Stimulated activated CD8-positive, alpha-beta memory T cell treated with anti-CD3 and anti-CD28 coated beads, Interleukin-7, amount 100 ng/mL, for 4 hours (primary cell): ENCODE data around the gene WNT9A.

ENCODE experiments used
- DNase-seq, 2 donors: peaks; one replicate each; pipeline ENCODE4 v3.0.0-alpha.2; 2020; ENCODE audit warnings: low read depth in 2 of 2

Gene WNT9A

GRCh38 chr1:227941509-227942020 lies 6.2 kb downstream of the WNT9A start:
- no peak for DNase-seq

- no peak for DNase-seq
These were observed 6.9 kb downstream of the WNT9A start for GRCh38 chr1:227940791-227941241.

- no peak for DNase-seq
These were observed 7.7 kb downstream of the WNT9A start for GRCh38 chr1:227939791-227940771.

GRCh38 chr1:227938911-227939790 lies 8.6 kb downstream of the WNT9A start:
- DNase-seq: no peak

DNA sequence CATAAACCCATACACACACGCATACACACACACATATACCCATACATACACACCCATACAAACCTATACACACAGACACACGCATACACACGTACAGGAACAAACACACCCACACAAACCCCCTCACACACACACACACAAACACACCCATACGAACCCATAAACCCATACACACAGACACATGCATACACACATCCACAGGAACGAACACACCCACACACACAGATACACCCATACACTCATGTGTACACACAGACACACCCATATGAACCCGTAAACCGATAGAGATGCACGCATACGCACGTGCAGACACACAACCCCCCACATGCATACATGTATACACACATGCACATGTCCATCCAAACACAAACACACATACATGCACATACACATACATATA lies 9.5 kb downstream of the WNT9A start:
- DNase-seq: no peak

DNA sequence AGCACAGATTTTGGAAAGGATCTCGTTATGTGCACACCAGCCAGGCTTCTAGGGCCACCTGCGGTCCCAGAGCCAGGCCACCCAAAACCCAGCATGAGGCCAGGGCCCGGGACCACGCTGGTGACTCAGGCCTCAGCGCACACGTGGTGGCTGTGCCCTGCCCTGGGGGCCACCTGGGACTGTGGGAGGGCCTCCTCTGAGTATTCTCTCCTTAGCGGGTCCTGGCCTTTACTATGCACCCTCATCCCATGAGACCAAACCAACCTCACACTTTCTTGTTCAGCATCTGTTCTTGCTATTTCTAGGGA lies 9.9 kb downstream of the WNT9A start:
- no peak for DNase-seq

- DNase-seq: no peak
These were observed 10.5 kb downstream of the WNT9A start for GRCh38 chr1:227937031-227937837.

DNA sequence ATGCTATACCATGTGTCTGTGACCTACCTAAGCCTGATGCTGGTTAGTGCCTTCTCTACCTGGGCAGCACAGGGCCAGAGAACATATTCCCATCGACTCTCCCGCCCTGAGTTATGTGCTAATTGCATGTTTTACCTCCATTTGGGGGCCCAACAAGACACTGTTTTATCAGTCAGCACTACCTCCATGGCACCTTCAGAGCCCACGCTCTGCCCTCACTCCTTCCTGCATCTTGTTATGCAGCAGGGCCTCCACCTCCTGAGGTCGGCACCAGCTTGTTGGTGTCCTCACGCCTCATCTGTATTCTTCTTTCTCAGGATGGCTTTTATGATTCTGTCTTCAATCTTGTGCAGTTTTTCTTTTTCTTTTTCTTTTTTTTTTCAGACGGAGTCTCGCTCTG lies 11.9 kb downstream of the WNT9A start:
- no peak for DNase-seq

DNA sequence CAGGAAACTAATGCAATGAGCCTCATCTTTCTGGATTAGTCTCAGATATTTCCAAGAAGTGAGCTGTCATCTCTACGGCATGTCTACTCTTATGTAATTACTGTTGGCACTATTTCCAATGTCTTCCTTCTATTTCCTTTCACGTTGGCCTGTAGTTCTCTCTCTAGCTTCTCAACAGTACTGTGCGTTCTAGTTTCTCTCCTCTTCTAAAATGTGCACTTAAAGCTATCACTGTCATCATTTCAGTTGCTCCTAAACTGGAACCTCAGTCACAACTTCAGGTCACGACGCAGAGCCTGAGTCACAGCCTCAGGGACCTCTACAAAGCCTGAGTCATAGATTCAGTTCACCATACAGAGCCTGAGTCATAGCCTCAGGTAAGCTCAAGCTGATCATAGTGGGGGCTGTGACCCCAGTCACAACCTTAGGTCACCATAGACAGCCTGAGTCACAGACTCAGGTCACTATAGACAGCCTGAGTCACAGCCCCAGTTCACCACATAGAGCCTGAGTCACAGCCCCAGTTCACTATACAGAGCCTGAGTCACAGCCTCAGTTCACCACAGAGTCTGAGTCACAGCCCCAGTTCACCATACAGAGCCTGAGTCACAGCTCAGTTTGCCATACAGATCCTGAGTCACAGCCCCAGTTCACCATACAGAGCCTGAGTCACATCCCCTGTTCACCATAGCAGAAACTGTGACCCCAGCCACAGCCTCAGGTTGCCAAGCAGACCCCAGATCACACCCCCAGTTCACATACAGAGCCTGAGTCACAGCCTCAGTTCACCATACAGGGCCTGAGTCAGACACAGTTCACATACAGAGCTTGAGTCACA lies 13.0 kb downstream of the WNT9A start:
- DNase-seq: peak; percentile 33 to 55

DNA sequence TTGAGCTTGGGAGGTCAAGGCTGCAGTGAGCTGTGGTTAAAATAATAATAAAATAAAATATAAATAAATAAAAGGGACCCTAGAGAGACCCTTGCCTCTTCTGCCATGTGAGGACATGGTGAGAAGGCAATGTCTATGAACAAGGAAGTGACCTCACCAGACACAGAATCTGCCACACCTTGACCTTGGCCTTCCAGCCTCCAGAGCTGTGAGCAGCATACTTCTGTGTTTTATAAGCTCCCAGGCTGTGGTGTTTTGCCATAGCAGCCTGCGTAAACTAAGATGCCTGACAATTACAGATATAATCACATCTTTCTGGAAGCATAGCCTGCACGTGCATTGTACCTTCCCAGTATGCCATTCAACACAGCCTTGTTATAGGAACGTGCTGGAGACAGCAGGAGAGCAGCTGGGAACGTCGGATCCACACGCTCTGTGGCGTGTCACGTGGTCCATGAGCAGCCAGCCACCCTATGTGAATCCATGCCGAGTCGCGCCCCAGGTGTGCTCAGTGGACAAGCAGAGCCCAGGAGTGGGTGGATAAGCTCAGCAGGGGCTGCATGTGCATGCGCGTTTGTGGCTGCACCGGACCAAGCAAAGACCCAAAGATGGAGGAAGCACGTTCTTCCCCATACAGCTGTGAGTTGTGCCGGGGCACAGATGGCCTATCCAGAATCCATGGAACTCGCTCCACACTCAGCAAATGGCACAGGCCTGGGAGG lies 17.8 kb downstream of the WNT9A start:
- DNase-seq: no peak

DNA sequence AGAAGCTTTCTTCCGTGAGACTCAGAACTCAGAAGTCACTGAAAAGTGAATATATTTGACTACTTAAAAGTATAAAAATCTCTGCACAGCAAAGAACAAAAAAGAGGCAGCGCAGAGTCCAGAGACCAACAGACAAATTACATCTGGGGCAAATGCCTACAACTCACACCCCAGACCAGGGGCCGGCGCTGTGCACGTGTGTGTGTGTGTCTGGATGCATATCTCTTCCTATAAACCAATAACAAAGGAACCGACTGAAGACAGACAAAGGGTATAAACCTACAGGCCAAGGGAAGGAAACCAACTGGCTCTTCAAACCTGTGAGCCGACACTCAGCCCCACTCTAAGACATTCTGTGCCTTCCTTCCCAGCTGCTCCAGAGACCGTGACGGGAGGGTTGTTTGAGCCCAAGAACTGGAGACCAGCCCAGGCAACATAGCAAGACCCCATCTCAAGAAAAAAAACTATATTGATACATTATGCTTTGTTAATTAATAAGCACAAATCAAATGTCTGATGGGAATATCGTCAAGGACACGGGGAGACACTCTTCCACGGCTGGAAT lies 18.8 kb downstream of the WNT9A start:
- no peak for DNase-seq

GRCh38 chr1:227927971-227928741 lies 19.6 kb downstream of the WNT9A start:
- no peak for DNase-seq

DNA sequence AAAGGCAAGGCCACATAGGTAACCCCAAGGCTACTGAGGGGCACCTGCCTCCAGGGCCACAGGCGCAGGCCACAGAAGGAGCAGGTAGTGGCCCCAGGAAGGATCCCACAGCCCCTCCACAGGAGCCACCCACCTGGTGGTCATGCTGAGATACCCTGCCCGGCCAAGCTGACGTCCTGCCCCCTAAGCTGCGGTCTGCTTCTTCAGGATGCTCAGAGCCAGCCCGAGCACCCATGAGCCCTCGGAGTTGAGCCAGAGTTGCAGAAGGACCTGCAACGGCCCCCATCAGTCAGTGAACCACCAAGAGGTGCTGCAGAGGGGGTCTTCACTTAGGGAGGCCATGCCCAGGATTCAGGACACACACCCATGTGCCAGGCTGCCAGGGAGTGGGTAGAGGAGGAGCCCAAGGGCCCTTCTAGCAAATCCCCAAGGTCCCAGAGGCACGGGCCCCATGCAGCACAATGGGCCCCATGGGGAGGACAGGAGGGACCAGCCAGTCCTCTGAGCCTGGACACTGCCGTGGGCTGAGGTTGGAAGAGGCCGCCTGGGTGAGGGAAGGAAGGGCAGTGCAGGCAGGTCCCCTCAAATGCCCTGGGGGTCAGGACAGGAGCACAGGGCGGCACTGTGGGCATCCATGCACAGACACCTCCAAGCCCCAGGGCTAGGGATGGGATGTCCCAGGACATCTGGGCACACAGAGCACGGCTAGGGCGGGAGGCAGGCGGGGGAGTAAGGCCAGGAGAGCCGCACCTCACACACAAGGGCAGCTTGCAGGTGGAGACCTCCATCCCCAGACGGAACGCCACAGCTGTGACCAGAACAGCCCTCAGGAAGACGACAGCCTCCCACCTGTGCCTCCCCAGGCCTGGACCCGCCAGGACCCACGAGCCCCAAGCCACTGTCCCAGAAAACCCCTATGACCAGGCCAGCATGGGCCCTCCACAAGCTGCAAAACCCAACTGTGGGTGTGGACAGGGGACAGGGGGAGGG lies 20.5 kb downstream of the WNT9A start:
- DNase-seq: no peak

GRCh38 chr1:227926216-227926791 lies 21.4 kb downstream of the WNT9A start:
- no peak for DNase-seq

GRCh38 chr1:227925582-227926198 lies 22.0 kb downstream of the WNT9A start:
- DNase-seq: no peak

- no peak for DNase-seq
These were observed 22.7 kb downstream of the WNT9A start for GRCh38 chr1:227924833-227925574.
